ENCODE measurements around the gene ELMO1.

DNA sequence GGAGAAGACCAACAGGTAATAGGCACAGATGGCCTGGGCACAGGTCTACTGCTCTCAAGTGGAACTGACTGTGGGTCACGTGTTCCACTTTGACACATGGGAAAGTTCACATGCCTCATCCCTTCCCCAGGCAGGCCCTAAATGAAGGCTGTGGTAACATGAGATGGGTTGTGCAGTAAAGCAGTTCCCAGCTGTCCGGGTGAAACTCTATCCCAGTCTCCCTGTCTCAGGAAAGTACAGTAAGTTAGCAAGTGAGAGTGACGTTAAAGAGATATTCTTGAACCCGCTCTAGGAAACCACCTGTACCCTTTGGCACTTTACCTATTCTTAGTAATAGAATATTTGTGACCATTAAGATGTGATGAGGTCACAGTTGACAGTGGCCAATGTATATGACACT lies 380.6 kb downstream of the ELMO1 start:
- TF ChIP-seq YY1 (IDR thresholded peaks at IDR 0.05) (no peak), ZBTB33 (IDR thresholded peaks at IDR 0.05) (no peak), FOXA1 (IDR thresholded peaks at IDR 0.05) (no peak)
- TF ChIP-seq, protein P1, sequence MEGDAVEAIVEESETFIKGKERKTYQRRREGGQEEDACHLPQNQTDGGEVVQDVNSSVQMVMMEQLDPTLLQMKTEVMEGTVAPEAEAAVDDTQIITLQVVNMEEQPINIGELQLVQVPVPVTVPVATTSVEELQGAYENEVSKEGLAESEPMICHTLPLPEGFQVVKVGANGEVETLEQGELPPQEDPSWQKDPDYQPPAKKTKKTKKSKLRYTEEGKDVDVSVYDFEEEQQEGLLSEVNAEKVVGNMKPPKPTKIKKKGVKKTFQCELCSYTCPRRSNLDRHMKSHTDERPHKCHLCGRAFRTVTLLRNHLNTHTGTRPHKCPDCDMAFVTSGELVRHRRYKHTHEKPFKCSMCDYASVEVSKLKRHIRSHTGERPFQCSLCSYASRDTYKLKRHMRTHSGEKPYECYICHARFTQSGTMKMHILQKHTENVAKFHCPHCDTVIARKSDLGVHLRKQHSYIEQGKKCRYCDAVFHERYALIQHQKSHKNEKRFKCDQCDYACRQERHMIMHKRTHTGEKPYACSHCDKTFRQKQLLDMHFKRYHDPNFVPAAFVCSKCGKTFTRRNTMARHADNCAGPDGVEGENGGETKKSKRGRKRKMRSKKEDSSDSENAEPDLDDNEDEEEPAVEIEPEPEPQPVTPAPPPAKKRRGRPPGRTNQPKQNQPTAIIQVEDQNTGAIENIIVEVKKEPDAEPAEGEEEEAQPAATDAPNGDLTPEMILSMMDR (IDR thresholded peaks at IDR 0.05; ENCODE audit: low read depth, low read length, missing input control): no peak
- TF ChIP-seq, protein P2, sequence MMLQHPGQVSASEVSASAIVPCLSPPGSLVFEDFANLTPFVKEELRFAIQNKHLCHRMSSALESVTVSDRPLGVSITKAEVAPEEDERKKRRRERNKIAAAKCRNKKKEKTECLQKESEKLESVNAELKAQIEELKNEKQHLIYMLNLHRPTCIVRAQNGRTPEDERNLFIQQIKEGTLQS (IDR thresholded peaks at IDR 0.05): no peak
- TF ChIP-seq, protein P3, sequence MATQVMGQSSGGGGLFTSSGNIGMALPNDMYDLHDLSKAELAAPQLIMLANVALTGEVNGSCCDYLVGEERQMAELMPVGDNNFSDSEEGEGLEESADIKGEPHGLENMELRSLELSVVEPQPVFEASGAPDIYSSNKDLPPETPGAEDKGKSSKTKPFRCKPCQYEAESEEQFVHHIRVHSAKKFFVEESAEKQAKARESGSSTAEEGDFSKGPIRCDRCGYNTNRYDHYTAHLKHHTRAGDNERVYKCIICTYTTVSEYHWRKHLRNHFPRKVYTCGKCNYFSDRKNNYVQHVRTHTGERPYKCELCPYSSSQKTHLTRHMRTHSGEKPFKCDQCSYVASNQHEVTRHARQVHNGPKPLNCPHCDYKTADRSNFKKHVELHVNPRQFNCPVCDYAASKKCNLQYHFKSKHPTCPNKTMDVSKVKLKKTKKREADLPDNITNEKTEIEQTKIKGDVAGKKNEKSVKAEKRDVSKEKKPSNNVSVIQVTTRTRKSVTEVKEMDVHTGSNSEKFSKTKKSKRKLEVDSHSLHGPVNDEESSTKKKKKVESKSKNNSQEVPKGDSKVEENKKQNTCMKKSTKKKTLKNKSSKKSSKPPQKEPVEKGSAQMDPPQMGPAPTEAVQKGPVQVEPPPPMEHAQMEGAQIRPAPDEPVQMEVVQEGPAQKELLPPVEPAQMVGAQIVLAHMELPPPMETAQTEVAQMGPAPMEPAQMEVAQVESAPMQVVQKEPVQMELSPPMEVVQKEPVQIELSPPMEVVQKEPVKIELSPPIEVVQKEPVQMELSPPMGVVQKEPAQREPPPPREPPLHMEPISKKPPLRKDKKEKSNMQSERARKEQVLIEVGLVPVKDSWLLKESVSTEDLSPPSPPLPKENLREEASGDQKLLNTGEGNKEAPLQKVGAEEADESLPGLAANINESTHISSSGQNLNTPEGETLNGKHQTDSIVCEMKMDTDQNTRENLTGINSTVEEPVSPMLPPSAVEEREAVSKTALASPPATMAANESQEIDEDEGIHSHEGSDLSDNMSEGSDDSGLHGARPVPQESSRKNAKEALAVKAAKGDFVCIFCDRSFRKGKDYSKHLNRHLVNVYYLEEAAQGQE (IDR thresholded peaks at IDR 0.05): no peak

Measured in liver (tissue), 3 donors.